Cerebellar cortex (tissue), 1 donor: ENCODE data around the gene STARD8.
A peak's percentile ranks its signal among the peaks of the same experiment; 100 is the strongest.
"Not testable (repeated sequence)": the region's sequence is repeated elsewhere in the genome, so short reads cannot be mapped to it uniquely, and the experiment has no call there.

Source experiments
- DNase-seq: peaks from one replicate; pipeline ENCODE4 v3.0.0-alpha.2; 2015; ENCODE audit warnings: low spot score

The STARD8 gene

GRCh38 chrX:68647156-68647957 is at the start of gene STARD8:
Gene STARD8, plus strand, starts transcription at chrX:68647666. Its CDS starts 217 bp downstream, at chrX:68647883.
- peak; percentile 17 for DNase-seq

GRCh38 chrX:68598841-68599240 is 48.6 kb upstream of the STARD8 start:
- no peak for DNase-seq

GRCh38 chrX:68599256-68600152 is 48.0 kb upstream of the STARD8 start:
- no peak for DNase-seq

- DNase-seq: not testable (repeated sequence)
Measured at GRCh38 chrX:68604216-68604615, 43.2 kb upstream of the STARD8 start.

- DNase-seq: not testable (repeated sequence)
Measured at GRCh38 chrX:68614733-68615132, 32.7 kb upstream of the STARD8 start.

GRCh38 chrX:68627986-68628385 is 19.5 kb upstream of the STARD8 start:
- no peak for DNase-seq

GRCh38 chrX:68629936-68630335 is 17.5 kb upstream of the STARD8 start:
- not testable (repeated sequence) for DNase-seq

GRCh38 chrX:68631336-68631735 is 16.1 kb upstream of the STARD8 start:
- no peak for DNase-seq

- DNase-seq: no peak
Measured at GRCh38 chrX:68632491-68632890, 15.0 kb upstream of the STARD8 start.

GRCh38 chrX:68633981-68634380 is 13.5 kb upstream of the STARD8 start:
- no peak for DNase-seq

GRCh38 chrX:68634649-68635227 is 12.7 kb upstream of the STARD8 start:
- no peak for DNase-seq

- no peak for DNase-seq
Measured at GRCh38 chrX:68640661-68641060, 6.8 kb upstream of the STARD8 start.

GRCh38 chrX:68644861-68645260 is 2.6 kb upstream of the STARD8 start:
- no peak for DNase-seq

GRCh38 chrX:68646421-68646820 is 1.0 kb upstream of the STARD8 start:
- no peak for DNase-seq

- DNase-seq: no peak
Measured at GRCh38 chrX:68648960-68649359, 1.5 kb downstream of the STARD8 start.

GRCh38 chrX:68650491-68650890 is 3.0 kb downstream of the STARD8 start:
- no peak for DNase-seq

- DNase-seq: no peak
Measured at GRCh38 chrX:68651110-68651509, 3.6 kb downstream of the STARD8 start.

GRCh38 chrX:68652326-68653170 is 5.1 kb downstream of the STARD8 start:
- DNase-seq: peak; percentile 0

GRCh38 chrX:68654693-68655092 is 7.2 kb downstream of the STARD8 start:
- DNase-seq: no peak

GRCh38 chrX:68656473-68656872 is 9.0 kb downstream of the STARD8 start:
- not testable (repeated sequence) for DNase-seq

- no peak for DNase-seq
Measured at GRCh38 chrX:68658530-68658929, 11.1 kb downstream of the STARD8 start.

- DNase-seq: no peak
Measured at GRCh38 chrX:68659385-68659784, 11.9 kb downstream of the STARD8 start.
